B cell (primary cell): Measurements from ENCODE around the gene ZSWIM7.

ENCODE experiments used
- CTCF ChIP-seq: fragments of 200-600 bp; IDR thresholded peaks from one replicate; pipeline ENCODE4 v1.8.0; 2022; ENCODE audit warnings: antibody characterized with exemption, mild to moderate bottlenecking
- EZH2 ChIP-seq: IDR thresholded peaks from 2 replicates; pipeline ENCODE4 v1.6.1; 2012; ENCODE audit warnings: borderline replicate concordance, low read depth, mild to moderate bottlenecking, moderate library complexity, low read length; ENCODE audit not compliant: insufficient read depth, poor library complexity, severe bottlenecking

DNA sequence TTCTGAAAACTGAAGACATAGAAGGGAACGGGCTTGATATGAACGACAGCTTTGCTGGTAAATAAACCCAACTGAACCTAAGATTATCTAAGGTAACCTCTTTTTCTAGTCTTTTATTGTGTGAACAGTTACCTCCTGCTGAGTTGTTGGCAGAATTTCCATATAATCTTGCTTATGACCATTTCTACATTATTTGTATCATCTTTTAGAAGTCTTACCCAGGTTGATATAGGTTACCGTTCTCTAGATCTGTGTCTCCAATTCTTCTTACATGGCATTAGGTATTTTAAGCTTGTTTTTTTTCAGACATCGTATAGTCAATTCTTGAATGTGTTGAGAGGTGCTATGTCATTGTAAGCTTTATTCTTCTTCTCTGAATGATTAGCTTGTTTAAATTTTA lies 24.4 kb upstream of the ZSWIM7 start:
- no peak for TF ChIP-seq CTCF
- TF ChIP-seq EZH2, result no peak
